HG03135 (cell line): Measurements from ENCODE around the gene EVC2.

Source experiments
- ATAC-seq: cut with Tn5 transposase; IDR thresholded peaks from one replicate; pipeline ENCODE4 v1.9.1; 2021; ENCODE audit warnings: mild to moderate bottlenecking, moderate library complexity; ENCODE audit not compliant: unreplicated experiment

Gene EVC2

DNA sequence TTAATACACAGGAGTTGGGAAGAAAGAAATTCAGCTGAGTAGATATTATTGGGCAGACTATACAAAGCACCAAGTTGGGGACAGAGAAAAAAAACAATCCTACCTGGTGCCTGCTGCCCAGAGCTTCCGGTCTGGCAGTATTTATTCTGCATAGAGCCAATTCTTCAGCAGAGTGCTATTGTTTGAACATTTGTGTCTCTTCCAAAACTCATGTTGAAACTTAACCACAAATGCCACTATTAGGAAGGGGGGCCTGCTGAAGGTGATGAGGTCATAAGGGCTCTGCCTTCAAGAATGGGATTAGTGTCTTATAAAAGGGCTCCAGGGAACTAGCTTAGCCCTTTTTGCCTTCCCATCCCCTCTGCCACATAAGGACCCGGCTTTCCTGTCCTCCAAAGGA lies 136.2 kb downstream of the EVC2 start:
- no peak for ATAC-seq

DNA sequence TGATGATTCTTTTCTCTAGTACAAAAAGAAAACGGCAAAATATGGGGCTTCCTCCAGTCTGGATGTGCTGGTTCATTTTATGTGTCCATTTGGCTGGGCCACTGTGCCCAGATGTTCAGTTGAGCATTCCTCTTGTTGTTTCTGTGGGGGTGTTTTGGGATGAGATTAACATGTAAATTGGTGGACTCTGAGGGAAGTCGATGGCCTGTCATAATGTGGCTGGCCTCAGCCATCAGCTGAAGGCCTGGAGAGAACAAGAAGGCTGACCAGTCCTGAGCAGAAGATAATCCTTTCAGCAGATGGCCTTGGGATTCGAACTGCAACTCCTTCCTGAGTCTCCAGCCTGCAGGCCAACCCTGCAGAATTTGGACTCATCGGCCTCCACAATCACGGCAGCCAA lies 136.7 kb downstream of the EVC2 start:
- ATAC-seq = no peak

DNA sequence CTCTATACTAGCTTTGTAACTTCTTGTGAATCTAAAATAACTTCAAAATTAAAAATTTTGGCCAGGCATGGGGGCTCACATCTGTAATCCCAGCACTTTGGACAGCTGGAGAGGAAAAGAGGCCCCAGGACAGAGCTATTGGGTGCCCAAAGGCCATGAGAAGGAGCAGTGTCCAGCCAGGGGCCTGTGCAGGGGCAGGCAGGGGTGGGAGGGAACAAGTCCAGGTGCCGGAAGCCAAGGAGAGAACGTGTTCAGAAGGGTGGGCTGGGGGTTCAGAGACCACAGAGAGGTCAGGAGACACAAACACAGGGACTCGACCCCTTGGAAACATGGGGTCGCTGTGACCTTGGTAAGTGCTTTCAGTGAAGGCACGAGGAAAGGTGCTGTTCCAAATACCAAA lies 138.9 kb downstream of the EVC2 start:
- no peak for ATAC-seq

DNA sequence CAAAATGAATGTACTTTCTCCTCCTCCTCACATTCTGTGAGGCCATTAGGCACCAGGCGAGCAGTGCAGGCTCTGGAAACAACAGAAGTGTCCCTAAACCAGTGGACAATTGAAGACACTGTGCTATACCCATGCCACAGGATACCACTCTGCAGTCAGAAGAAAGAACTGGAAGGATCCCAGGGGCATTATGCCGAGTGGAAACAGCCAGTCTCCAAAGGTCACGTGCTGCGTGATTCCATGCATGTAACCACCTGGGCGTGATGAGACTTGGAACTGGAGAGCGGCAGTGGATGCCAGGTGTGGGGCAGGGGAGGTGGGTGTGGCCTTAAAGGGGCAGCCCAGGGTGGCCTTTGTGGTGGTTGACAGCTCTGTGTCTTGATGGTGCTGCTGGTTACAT lies 139.4 kb downstream of the EVC2 start:
- ATAC-seq = no peak

- no peak for ATAC-seq
Measured at GRCh38 chr4:5568336-5568735, 140.0 kb downstream of the EVC2 start.

GRCh38 chr4:5566991-5567390 lies 141.4 kb downstream of the EVC2 start:
- ATAC-seq = no peak

- ATAC-seq = no peak
Measured at GRCh38 chr4:5566526-5566925, 141.8 kb downstream of the EVC2 start.

DNA sequence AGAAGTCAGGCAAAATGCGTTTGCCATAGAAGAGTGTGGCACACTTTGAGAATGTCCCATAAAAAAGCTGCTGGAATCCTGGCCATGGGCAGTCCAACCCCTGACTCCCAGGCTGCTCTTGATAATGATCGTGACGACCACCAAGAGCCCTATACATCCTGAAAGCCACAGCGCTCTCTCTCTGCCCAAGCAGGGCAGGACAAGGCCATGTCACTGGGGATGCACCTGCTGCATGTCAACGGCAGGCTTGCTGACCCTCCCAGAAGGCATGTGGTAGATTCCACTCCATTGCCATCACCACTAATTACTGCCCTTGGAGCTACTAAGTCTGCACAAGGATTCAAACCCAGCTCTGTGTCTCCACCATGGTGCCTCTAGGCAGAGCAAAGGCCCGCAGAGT lies 144.5 kb downstream of the EVC2 start:
- ATAC-seq = no peak

- no peak for ATAC-seq
Measured at GRCh38 chr4:5562476-5562875, 145.9 kb downstream of the EVC2 start.

- no peak for ATAC-seq
Measured at GRCh38 chr4:5561286-5561685, 147.1 kb downstream of the EVC2 start.

GRCh38 chr4:5558502-5558901 lies 149.9 kb downstream of the EVC2 start:
- ATAC-seq = no peak

- ATAC-seq = no peak
Measured at GRCh38 chr4:5554376-5554775, 154.0 kb downstream of the EVC2 start.

GRCh38 chr4:5553801-5554200 lies 154.6 kb downstream of the EVC2 start:
- no peak for ATAC-seq

DNA sequence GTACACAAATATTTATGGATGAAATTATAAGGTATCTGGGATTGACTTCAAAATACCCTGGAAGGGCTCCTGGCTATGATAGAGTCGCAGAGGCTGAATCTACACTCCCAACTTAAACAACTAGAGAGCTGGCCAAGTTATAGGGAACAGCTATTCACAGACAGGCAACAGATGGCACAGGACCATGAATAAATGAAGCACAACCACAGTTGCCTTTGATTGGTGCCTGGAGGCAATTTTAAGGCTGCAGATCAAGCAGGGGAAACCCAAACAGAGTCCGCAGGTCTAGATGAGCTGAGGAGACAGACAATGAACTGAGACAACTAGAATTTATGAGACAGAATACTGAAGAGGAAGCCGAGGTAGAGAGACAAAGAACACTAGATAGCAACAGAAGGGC lies 155.9 kb downstream of the EVC2 start:
- ATAC-seq = no peak

GRCh38 chr4:5547651-5548249 lies 160.6 kb downstream of the EVC2 start:
- ATAC-seq = no peak

- ATAC-seq = no peak
Measured at GRCh38 chr4:5545271-5545670, 163.1 kb downstream of the EVC2 start.

GRCh38 chr4:5544762-5545161 lies 163.6 kb downstream of the EVC2 start:
- ATAC-seq = no peak

- ATAC-seq = no peak
Measured at GRCh38 chr4:5543681-5544080, 164.7 kb downstream of the EVC2 start.

DNA sequence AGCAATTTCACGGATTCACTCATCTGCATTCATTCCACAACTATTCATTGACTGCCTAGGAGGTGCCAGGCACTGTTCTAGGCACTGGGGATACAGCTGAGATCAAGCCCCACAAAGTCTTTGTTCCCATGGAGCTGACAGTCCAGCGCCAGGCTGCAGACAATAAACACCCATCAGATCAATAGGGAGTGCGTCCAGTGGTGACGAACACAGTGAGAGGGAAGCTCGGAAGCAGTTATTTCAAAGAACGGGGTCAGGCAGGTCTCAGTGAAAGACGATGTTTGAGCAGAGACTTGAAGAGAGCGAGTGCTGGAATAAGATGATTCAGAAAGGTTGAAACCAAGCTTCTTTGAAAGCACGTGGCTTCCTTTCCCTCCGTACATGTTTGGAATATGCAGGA lies 167.2 kb downstream of the EVC2 start:
- ATAC-seq = no peak

- no peak for ATAC-seq
Measured at GRCh38 chr4:5539584-5539983, 168.8 kb downstream of the EVC2 start.

DNA sequence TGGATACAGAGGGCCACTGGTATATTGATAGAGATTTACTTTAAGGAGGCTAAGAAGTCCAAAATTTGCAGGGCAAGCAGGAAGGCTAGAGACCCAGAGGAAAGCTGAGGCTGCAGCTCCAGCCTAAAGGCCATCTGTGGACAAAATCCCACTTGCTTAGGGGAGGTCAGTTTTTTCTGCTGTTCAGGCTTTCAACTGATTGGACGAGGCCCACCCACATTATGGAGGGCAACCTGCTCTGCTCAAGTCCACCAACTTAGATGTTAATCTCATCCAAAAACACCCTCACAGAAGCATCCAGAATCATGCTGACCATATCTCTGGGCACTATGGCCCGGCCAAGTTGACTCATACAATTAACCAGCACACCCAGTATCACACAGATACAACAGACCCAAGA lies 176.3 kb downstream of the EVC2 start:
- ATAC-seq = no peak

DNA sequence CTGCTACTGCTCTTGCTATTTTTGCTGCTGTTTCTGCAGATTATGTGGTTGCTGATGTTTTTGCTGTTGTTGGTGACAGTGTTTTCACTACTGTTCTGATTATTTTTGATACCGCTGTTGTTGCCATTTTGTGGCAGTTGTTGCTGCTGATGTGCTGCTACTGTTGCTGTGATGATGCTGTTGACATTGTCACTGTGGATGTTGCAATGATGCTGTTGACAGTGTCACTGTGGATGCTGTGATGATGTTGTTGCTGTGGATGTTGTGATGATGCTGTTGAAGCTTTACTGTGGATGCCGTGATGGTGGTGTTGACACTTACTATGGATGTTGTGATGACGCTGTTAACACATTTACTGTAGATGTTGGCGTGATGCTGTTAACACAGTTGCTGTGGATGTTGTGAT lies 180.3 kb downstream of the EVC2 start:
- ATAC-seq = no peak

DNA sequence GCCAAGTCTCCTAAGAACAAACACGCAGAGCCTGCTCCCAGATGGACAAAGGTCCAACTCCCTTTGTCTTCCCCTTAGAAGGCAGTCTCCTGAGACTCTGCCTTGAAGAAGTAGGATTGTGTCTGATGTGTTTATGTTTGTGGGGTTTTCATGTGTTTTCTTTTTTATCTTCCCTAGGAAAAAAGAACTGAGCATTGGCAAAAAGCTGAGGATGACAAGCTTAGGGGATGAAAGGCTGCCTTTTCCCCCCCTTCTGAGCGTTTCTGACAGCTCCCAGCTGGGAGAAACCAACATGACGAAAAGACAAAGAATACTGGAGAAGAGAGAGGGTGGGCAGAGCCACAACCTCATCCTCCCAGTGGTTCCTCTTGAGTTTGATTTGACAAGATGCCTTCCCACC lies 181.1 kb downstream of the EVC2 start:
- ATAC-seq = no peak
